ENCODE measurements around the gene PRR14. TPM values are rescaled to one million over a fixed set of nuclear protein-coding genes. Genes with fewer than 3 reads are reported as not detected.

The PRR14 gene
- total RNA-seq, result 10 to 100 TPM; 78.6 to 80.1 TPM

GRCh38 chr16:30650369-30651123 is at the start of gene PRR14:
Gene PRR14 (plus strand): TSS chr16:30650960. CDS start chr16:30651646, 686 bp downstream.
- Mint-ChIP-seq H3K27ac (peak within 1 kb of the TSS; percentile 99), H3K9me3 (no peaks in the 10 kb centered on the region), H3K4me1 (peaks cover 41% of the 10 kb centered on the region), H3K36me3 (ENCODE audit: low read depth) (peaks cover 24% of the 10 kb centered on the region), H3K27me3 (peaks cover 2% of the 10 kb centered on the region), H3K4me3 (peak within 1 kb of the TSS; percentile 100)
- ChIA-PET CTCF (interaction anchor here (0.5 to 1.8 kb wide), 14 partner anchors 9 to 286 kb away, joined by 3 to 19 read pairs (median 4); partner anchors contain the start of genes FBRS and ZNF689), POLR2A (interaction anchor here (0.5 to 0.7 kb wide), 4 partner anchors 13 to 528 kb away, joined by 3 to 5 read pairs (median 4); partner anchors contain the start of genes MYL11 and ZNF689)
- DNase-seq, result peak; percentile 100

- Mint-ChIP-seq H3K36me3 (ENCODE audit: low read depth) (peaks cover 28% of the 10 kb centered on the region), H3K4me3 (no peak overlapping the region), H3K27ac (no peak overlapping the region), H3K4me1 (peaks cover 13% of the 10 kb centered on the region), H3K27me3 (no peaks in the 10 kb centered on the region), H3K9me3 (no peaks in the 10 kb centered on the region)
- ChIA-PET CTCF (interaction anchor here (0.8 to 2.0 kb wide), 5 partner anchors 13 to 44 kb away, joined by 3 to 8 read pairs (median 4); partner anchors contain the start of gene ZNF764), POLR2A (no interaction called here)
- no peak for DNase-seq
Observed at GRCh38 chr16:30601966-30602365, 48.8 kb upstream of the PRR14 start.

GRCh38 chr16:30602616-30603277 is 48.0 kb upstream of the PRR14 start:
- ChIA-PET CTCF (interaction anchor here (0.6 to 2.0 kb wide), 8 partner anchors 13 to 511 kb away, joined by 3 to 8 read pairs (median 4); partner anchors contain the start of gene ZNF764), POLR2A (no interaction called here)
- no peak overlapping the region for H3K27ac Mint-ChIP-seq
- no peaks in the 10 kb centered on the region for H3K9me3 Mint-ChIP-seq
- no peaks in the 10 kb centered on the region for H3K27me3 Mint-ChIP-seq
- DNase-seq, result no peak
- peaks cover 15% of the 10 kb centered on the region for H3K4me1 Mint-ChIP-seq
- H3K36me3 Mint-ChIP-seq (ENCODE audit: low read depth), result peaks cover 33% of the 10 kb centered on the region
- no peak overlapping the region for H3K4me3 Mint-ChIP-seq

DNA sequence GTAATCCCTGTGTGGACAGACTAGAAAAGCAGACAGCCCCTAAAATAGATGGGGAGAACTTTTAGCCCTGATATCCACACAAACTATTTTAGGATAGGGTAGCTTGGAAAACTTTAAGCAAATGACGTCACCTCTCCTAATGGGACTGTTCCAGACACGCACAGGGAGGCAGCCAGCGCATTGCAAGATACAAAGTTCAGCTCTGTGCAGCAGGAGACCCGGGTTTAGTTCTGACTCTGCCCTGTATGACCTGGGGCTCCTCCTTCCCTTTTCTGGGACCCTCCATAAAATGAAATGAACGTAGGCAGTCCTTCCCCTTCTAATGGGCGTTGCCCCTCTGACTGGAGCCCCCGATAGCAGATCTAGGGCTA is 46.8 kb upstream of the PRR14 start:
- Mint-ChIP-seq H3K27me3 (no peaks in the 10 kb centered on the region), H3K4me1 (peaks cover 17% of the 10 kb centered on the region), H3K9me3 (no peaks in the 10 kb centered on the region), H3K4me3 (no peak overlapping the region), H3K27ac (no peak overlapping the region), H3K36me3 (ENCODE audit: low read depth) (peaks cover 33% of the 10 kb centered on the region)
- DNase-seq, result no peak
- CTCF ChIA-PET, result interaction anchor here (1.2 to 2.0 kb wide), 3 partner anchors 16 to 68 kb away, joined by 3 to 7 read pairs (median 6); partner anchors contain the start of gene ZNF785
- POLR2A ChIA-PET, result no interaction called here

- no peak overlapping the region for H3K4me3 Mint-ChIP-seq
- POLR2A ChIA-PET, result no interaction called here
- no peak for DNase-seq
Observed at GRCh38 chr16:30604316-30604947, 46.3 kb upstream of the PRR14 start.

DNA sequence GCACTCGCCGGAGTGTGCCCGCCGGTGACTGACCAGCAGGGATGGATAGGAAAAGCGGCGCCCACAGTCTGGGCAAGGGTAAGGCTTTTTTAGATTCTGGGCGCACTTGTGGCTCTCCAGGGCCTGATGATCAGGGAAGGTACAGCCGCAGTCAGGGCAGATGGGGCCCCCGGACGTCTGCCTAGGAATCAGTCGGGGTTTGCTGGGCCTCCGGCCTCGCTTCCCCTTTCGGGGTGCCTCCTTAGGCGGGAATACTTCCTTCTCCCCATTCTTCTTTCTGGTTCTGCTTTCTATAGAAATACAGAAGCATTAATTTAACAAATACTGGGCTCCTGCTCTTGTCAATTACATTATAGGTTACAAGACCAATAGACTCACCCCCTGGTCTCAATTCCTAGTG is 45.6 kb upstream of the PRR14 start:
- Mint-ChIP-seq H3K36me3 (ENCODE audit: low read depth) (peaks cover 33% of the 10 kb centered on the region), H3K27ac (no peak overlapping the region), H3K4me1 (peaks cover 19% of the 10 kb centered on the region), H3K4me3 (no peak overlapping the region), H3K27me3 (no peaks in the 10 kb centered on the region), H3K9me3 (no peaks in the 10 kb centered on the region)
- no peak for DNase-seq
- ChIA-PET CTCF (no interaction called here), POLR2A (no interaction called here)

More at GRCh38 chr16:30604316-30604947, 46.3 kb upstream of the PRR14 start:
- no peaks in the 10 kb centered on the region for H3K9me3 Mint-ChIP-seq
- CTCF ChIA-PET, result interaction anchor here (1.2 to 1.9 kb wide), 2 partner anchors 19 to 69 kb away, joined by 3 to 6 read pairs; partner anchors contain the start of gene ZNF785
- H3K27ac Mint-ChIP-seq, result no peak overlapping the region
- no peaks in the 10 kb centered on the region for H3K27me3 Mint-ChIP-seq
- peaks cover 19% of the 10 kb centered on the region for H3K4me1 Mint-ChIP-seq
- peaks cover 33% of the 10 kb centered on the region for H3K36me3 Mint-ChIP-seq (ENCODE audit: low read depth)

GRCh38 chr16:30606004-30606403 is 44.8 kb upstream of the PRR14 start:
- POLR2A ChIA-PET, result no interaction called here

DNA sequence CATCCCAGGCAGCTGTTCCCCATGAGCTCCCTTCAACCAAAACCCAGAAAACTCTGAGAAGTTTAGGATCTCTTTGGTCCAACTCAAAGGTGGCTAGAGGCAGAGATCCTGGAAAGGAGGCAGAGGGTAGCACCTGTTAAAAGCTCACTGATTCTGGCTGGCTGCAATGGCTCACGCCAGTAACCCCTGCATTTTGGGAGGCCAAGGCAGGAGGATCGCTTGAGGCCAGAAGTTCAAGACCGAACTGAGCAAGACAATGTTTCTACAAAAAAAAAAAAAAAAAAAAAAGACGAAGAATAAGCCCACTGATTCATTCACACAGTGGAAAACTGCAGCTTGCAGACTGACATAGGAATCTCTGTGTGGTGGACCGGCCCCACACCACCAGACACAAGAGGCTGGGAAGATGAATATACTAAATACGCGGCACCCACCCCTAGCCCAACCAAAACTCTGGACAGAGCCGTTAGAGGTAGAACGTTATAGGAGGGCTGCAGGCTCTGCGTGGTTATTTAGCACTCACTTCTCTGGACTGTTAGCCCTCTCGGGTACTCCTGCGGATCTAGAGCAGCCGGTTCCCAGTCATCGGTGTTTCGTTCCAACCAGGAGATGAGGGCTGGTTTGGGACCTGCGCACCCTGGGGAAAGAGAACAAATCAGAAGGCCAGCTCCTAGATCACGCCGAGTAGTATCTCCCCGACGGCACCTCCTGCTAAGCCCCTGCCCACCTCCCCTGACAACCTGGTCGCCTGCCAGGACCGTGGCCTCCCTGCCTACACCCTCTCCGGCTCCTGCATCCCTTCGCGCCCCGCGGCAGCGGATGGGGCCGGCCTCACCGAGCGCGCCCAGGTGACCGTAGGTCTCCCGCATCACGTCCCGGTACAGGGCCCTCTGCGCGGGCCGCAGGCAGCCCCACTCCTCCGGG is 41.5 kb upstream of the PRR14 start:
- DNase-seq, result peak; percentile 44
- Mint-ChIP-seq H3K27ac (peak overlapping the region; percentile 97), H3K36me3 (ENCODE audit: low read depth) (peaks cover 21% of the 10 kb centered on the region), H3K4me1 (peaks cover 24% of the 10 kb centered on the region), H3K4me3 (peak overlapping the region; percentile 86), H3K27me3 (no peaks in the 10 kb centered on the region), H3K9me3 (no peaks in the 10 kb centered on the region)
- ChIA-PET CTCF (interaction anchor here (0.6 to 2.5 kb wide), 11 partner anchors 11 to 179 kb away, joined by 3 to 14 read pairs (median 4); partner anchors contain the start of genes DCTPP1 and PRR14), POLR2A (interaction anchor here (1.2 kb wide), 1 partner anchor 41 kb away, joined by 4 read pairs; the partner anchor contains the start of gene PRR14)

More at GRCh38 chr16:30606004-30606403, 44.8 kb upstream of the PRR14 start:
- Mint-ChIP-seq H3K36me3 (ENCODE audit: low read depth) (peaks cover 31% of the 10 kb centered on the region), H3K4me3 (no peak overlapping the region), H3K9me3 (no peaks in the 10 kb centered on the region), H3K27me3 (no peaks in the 10 kb centered on the region), H3K27ac (no peak overlapping the region), H3K4me1 (peaks cover 24% of the 10 kb centered on the region)
- DNase-seq, result no peak
- CTCF ChIA-PET, result interaction anchor here (1.2 to 1.3 kb wide), 2 partner anchors 23 to 176 kb away, joined by 3 to 4 read pairs; partner anchors contain the start of gene DCTPP1

DNA sequence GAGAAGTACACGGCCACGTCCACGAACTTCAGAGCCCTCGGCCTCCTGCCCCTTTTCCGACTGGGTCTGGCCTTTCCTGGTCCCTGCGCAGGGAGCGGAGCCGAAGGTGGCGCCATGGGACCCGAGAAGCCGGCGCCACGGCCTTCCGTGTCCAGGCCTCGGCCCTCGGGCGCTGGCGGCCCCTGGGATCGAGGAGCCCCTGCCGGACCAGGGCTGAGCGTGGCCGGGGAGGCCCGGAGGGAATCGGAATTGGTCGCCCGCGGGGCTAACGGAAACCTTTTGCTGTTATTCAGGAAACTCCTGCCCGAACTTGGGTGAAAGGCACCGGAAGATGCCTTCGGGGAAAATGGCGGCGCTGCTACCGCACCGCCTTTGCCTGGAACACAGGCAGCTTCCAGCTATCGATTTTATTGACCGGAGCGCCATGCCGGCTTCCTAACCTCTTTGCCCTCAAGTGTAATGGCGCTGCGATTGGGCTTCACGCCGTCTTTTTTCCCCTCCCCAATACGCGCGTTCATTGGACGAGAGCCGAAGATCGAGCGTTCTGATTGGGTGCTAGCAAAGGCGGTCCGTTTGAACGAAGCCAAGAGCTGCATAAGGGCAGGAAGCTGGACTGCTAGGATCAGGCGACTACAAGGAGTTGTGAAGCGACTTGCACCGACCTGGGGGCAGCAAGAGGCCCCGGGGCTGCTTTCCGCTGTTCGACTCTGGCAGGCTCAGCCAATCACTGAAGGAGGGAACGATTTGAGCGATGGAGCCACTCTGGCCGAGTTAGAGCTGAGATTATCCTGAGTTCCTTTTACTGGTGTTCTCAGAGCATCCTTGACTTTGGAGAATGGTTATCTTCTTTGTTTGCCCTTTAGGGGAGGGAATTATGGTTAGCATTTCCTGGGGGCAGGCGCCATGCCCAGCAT is 40.6 kb upstream of the PRR14 start, which contains the start of gene ZNF689:
Gene ZNF689 (minus strand): TSS at position 464 of the 914 bp plus-strand sequence. CDS start 348 bp downstream, at position 116.
- Mint-ChIP-seq H3K4me3 (peak within 1 kb of the TSS; percentile 86), H3K4me1 (peaks cover 24% of the 10 kb centered on the region), H3K9me3 (no peaks in the 10 kb centered on the region), H3K36me3 (ENCODE audit: low read depth) (peaks cover 14% of the 10 kb centered on the region), H3K27me3 (no peaks in the 10 kb centered on the region), H3K27ac (peak within 1 kb of the TSS; percentile 97)
- ChIA-PET POLR2A (interaction anchor here (0.5 to 1.2 kb wide), 8 partner anchors 17 to 518 kb away, joined by 3 to 5 read pairs (median 3); partner anchors contain the start of genes DCTPP1, ITGAL, PRR14 and TBX6), CTCF (interaction anchor here (0.6 to 2.2 kb wide), 11 partner anchors 10 to 519 kb away, joined by 3 to 11 read pairs (median 3); partner anchors contain the start of genes DCTPP1, PRR14 and TBX6)
- peak; percentile 96 for DNase-seq

- Mint-ChIP-seq H3K4me1 (peaks cover 16% of the 10 kb centered on the region), H3K27me3 (peaks cover 3% of the 10 kb centered on the region), H3K36me3 (ENCODE audit: low read depth) (no peaks in the 10 kb centered on the region), H3K9me3 (no peaks in the 10 kb centered on the region), H3K4me3 (no peak overlapping the region), H3K27ac (no peak overlapping the region)
- ChIA-PET POLR2A (no interaction called here), CTCF (interaction anchor here (0.6 to 4.3 kb wide), 38 partner anchors 9 to 525 kb away, joined by 3 to 28 read pairs (median 5); partner anchors contain the start of genes DCTPP1, FBRS, PRR14 and SEPTIN1)
- DNase-seq, result peak; percentile 81
Observed at GRCh38 chr16:30615358-30616091, 35.2 kb upstream of the PRR14 start.
